ENCODE data around the gene ZNF320.
"Not testable (repeated sequence)": the region's sequence is repeated elsewhere in the genome, so short reads cannot be mapped to it uniquely, and the experiment has no call there.

ZNF320 gene

DNA sequence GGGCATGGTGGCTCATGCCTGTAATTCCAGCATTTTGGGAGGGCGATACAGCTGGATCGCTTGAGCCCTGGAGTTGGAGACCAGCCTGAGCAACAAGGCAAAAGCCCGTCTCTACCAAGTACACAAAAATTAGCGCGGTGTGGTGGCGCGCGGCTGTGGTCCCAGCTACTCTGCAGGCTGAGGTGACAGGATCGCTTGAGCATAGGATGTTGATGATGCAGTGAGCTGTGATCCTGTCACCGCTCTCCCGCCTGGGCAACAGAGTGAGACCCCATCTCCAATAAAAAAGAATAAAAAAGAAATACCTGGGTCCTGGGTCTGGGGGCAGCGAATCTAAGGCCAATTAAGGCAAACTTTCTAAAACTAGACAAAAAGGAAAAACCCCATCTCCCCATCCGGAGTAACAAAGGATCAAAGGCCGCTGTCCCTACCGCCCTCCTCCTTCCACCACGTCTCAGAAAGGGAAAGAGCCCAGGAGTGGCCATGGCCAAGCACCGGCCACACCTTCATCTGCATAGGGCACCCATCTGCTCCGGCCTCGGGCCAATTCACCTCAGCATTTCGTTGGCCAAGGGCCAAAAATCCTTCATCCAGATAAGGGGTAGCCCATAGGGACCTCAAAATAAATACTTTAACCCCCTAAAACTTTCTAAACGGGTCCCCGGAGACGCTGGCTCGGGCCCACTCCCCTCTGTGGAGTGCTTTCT lies 851 bp downstream of the ZNF320 start:
- peak; percentile 6 for DNase-seq (ENCODE audit: low spot score)
- TF ChIP-seq, protein P1, sequence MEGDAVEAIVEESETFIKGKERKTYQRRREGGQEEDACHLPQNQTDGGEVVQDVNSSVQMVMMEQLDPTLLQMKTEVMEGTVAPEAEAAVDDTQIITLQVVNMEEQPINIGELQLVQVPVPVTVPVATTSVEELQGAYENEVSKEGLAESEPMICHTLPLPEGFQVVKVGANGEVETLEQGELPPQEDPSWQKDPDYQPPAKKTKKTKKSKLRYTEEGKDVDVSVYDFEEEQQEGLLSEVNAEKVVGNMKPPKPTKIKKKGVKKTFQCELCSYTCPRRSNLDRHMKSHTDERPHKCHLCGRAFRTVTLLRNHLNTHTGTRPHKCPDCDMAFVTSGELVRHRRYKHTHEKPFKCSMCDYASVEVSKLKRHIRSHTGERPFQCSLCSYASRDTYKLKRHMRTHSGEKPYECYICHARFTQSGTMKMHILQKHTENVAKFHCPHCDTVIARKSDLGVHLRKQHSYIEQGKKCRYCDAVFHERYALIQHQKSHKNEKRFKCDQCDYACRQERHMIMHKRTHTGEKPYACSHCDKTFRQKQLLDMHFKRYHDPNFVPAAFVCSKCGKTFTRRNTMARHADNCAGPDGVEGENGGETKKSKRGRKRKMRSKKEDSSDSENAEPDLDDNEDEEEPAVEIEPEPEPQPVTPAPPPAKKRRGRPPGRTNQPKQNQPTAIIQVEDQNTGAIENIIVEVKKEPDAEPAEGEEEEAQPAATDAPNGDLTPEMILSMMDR (IDR thresholded peaks at IDR 0.05; ENCODE audit: extremely low read depth, missing control alignments) = no peak

DNA sequence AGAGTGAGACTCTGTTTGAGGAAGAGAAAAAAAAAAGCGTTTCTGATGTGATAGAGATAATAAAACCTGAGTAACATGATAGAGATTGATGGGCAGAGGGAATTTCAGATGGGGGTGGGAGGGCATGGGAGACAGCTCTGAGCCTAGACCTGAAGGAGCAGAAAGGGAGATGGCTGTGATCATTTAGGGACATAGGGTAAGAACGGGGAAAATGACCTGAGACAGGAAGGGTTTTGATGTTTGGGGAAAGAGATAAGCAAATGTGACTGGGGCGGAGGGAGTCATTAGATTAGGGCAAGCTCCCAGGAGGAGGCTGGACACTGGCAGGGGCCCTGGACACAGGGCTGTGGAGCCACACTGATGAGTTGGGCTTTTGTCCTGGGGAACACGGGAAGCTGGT lies 6.1 kb downstream of the ZNF320 start:
- TF ChIP-seq, protein P1 (IDR thresholded peaks at IDR 0.05; ENCODE audit: extremely low read depth, missing control alignments) = no peak
- DNase-seq (ENCODE audit: low spot score) = no peak

DNA sequence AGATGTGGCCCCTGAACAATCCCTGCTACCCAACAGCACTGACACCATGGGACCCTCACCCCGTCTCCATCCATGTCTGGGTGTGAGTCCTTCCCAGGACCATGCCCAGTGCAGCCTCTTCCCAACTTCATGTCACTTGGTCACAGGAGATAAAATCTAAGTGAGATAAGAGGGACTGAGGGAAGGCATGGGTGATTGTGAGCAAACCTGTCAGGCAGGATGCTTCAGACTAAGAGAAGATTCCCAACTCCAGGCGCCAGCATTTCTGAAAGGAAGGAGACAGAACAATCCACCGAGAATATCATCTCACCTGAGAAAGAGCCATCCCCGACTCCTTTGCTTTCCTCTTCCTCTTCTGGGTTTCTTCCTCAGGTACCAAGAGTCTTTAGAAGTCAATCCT lies 7.5 kb downstream of the ZNF320 start:
- DNase-seq (ENCODE audit: low spot score) = no peak
- TF ChIP-seq, protein P1 (IDR thresholded peaks at IDR 0.05; ENCODE audit: extremely low read depth, missing control alignments) = no peak

DNA sequence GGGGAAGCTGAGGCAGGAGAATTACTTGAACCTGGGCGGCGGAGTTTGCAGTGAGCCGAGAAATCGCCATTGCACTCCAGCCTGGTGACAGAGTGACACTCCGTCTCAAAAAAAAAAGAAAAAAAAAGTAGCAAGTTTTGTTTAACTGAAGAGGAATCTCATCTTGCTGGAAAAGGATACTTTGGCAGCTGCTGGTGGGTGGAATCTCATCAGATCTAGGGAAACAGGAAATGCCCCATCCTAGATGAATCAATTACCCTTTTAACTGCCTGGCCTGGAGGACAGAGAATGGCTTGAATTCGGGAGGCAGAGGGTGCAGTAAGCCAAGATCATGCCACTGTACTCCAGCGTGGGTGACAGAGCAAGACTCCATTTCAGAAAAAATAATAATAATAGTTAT lies 8.4 kb downstream of the ZNF320 start:
- TF ChIP-seq, protein P1 (IDR thresholded peaks at IDR 0.05; ENCODE audit: extremely low read depth, missing control alignments) = no peak
- DNase-seq (ENCODE audit: low spot score) = no peak

DNA sequence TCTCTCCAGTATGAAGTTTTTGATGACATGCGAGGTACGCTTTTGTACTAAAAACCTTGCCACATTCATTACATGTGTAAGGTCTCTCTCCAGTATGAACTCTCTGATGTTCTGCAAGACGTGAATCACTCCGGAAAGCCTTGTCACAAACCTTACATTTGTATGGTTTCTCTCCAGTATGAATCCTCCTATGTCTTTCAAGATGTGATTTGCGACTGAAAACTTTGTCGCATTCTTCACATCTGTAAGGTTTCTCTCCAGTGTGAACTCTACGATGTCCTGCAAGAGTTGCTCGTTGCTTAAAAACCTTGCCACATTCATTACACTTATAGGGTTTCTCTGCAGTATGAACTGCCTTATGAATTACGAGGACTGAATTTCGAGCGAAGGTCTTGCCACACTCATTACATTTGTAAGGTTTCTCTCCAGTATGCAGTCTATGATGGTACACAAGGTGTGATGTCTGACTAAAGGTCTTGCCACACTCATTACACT lies 16.5 kb downstream of the ZNF320 start:
- TF ChIP-seq, protein P1 (IDR thresholded peaks at IDR 0.05; ENCODE audit: extremely low read depth, missing control alignments) = no peak
- no peak for DNase-seq (ENCODE audit: low spot score)

DNA sequence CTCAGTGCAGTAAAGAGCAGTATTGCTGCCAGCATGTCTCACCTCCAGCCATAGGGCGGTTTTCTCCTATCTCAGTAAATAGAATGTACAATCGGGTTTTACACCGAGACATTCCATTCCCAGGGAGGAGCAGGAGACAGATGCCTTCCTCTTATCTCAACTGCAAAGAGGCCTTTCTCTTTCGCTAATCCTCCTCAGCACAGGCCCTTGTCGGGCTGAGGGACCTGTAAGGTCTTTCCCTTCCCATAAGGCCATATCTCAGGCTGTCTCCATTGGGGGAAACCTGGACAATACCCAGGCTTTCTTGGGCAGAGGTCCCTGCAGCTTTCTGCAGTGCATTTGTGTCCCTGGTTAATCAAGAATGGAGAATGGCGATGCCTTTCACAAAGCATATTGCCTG lies 24.4 kb downstream of the ZNF320 start:
- DNase-seq (ENCODE audit: low spot score) = not testable (repeated sequence)

DNA sequence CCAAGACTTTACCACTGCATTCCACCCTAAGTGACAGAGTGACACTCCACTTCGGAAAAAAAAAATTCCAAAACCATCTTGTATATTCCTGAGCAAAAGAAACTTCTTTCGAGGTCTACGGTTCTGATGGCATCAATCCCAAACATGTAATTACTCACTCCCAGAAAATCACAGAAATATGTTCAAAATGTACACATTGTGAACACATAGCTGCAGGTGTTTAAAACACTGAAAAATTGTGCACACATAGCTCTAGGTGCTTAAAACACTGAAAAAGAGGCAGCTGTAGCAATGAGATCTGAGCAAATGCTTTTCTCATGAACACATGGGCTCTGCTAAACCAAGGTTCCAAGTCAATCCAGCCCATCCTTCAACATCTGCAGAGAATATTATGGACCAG lies 26.0 kb downstream of the ZNF320 start:
- no peak for DNase-seq (ENCODE audit: low spot score)
- TF ChIP-seq, protein P1 (IDR thresholded peaks at IDR 0.05; ENCODE audit: extremely low read depth, missing control alignments) = no peak

DNA sequence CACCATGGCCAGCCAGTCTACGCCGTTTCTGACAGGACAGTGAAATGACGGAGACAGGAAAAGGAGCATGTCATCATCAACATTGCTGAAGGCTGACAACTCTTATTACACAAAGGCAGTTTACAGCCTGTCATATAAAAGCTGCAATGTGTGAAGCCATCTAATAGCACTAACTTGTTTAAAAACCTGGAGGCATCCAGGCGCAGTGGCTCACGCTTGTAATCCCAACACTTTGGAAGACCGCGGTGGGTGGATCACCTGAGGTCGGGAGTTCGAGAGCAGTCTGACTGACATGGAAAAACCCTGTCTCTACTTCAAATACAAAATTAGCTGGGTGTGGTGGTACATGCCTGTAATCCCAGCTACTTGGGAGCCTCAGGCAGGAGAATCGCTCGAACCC lies 29.4 kb downstream of the ZNF320 start:
- not testable (repeated sequence) for DNase-seq (ENCODE audit: low spot score)

DNA sequence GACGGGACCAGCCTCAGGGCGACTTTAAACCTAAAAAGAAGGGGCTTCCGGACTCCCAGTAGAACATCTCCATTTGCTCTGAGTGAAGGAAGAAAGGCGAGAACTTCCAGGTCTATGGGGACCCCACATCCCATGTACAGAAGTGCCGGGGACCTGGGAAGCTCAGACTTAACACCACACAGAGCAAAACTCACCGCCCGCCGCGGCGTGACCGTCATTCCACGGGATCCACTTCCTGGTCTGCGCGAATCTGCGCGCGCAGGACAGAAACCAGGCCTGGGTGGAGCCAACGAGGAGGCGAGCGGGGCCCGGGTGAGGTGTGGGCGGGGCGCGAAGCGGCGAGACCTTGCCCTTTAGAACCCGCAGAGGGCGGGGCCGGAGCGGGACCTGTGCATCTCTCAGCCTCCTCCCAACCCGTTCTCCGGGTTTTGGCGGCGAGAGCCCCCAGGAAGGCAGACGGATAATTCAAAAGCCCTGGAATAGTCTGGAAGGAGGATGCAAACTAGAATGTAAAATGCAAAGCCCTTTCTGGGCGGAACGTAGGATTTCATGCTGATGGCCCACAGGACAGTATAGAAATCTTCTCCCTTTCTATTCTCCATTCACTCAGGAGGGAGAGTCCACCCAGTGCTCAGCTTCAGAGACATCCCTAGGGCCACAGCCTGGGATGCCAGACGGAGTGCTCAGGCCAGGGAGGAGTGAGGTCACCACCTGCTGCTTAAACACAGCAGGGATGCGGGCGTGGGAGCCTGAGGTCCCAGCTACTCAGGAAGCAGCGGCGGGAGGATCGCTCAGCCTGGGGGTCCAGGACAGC lies 39.9 kb downstream of the ZNF320 start, which contains the start of gene ZNF468:
TSS of gene ZNF468 (minus strand) at position 242 of the 814 bp plus-strand sequence. CDS start 3,347 bp downstream, outside the sequence.
- DNase-seq (ENCODE audit: low spot score) = peak; percentile 57

DNA sequence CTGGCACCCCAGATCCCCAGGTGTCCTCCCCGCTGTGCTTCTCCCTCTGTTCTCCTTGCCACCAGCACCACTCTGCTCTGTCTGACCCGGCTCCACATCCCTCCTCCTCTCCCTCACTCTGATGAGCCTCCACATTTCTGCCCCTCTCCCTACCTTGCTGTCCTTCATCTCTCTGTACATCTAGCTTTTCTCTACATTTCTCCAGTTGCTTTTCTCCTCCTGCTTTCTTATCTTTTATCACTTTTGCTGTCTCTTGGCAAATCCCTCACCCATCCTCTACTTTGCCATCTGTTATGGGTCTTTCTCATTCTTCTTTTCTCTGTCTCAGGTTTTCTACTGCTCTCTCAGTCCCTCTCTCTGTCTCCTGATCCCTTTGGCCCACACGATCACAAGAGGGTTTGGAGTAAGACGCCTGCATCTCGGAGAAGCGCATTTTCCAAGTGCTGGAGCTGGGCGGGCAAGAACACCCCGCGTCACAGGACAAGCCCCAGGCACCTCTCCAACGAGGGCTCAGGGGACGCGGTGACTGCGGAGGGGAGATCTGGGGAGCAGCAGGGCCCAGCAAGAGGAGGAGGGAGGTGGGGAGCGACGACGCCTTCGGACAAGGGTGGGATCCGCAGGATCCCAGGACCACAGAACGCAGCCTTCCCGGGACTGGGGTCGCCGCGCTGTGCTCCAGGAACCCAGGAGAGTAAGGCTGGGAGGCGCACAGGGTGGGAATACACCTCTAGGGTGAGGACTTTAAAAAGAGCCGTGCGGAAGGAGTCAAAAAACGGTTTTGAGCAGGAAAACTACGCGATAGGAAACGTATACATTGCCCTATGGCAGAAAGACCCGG lies 40.7 kb downstream of the ZNF320 start:
- not testable (repeated sequence) for DNase-seq (ENCODE audit: low spot score)

Measured in GM20000 (cell line).